ENCODE data around the gene BRD4.

DNA sequence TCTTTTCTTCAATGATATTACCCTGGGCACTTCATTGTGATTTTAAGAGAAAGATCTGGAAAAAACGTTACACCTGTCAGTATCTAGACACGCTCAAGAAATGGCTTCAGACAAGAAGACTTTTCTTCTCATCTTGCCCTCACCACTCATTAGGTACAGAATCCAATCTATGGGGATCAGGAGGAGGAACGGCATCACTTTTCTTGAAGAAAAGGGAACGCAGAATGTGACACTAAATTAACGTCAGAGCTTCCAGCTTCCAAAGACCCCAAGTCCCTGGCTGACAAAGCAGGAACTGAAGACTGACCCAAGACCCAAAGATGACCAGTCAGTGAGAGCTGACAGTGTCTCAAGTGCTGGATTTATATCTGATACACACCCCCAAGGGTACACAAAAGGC is 48.2 kb downstream of the BRD4 start:
- TF ChIP-seq, protein P1, sequence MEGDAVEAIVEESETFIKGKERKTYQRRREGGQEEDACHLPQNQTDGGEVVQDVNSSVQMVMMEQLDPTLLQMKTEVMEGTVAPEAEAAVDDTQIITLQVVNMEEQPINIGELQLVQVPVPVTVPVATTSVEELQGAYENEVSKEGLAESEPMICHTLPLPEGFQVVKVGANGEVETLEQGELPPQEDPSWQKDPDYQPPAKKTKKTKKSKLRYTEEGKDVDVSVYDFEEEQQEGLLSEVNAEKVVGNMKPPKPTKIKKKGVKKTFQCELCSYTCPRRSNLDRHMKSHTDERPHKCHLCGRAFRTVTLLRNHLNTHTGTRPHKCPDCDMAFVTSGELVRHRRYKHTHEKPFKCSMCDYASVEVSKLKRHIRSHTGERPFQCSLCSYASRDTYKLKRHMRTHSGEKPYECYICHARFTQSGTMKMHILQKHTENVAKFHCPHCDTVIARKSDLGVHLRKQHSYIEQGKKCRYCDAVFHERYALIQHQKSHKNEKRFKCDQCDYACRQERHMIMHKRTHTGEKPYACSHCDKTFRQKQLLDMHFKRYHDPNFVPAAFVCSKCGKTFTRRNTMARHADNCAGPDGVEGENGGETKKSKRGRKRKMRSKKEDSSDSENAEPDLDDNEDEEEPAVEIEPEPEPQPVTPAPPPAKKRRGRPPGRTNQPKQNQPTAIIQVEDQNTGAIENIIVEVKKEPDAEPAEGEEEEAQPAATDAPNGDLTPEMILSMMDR (IDR thresholded peaks at IDR 0.05) = no peak
- TF ChIP-seq POLR2A (IDR thresholded peaks at IDR 0.05) = no peak

Data from Peyer's patch (tissue), 4 donors.